Right atrium auricular region (tissue), 2 donors: Measurements from ENCODE around the gene KCNQ1. TPM values are rescaled to one million over a fixed set of nuclear protein-coding genes. Genes with fewer than 3 reads are reported as not detected.
A peak's percentile ranks its signal among the peaks of the same experiment; 100 is the strongest.

Experiments
- DNase-seq: peaks from one replicate; pipeline ENCODE4 v3.0.0-alpha.2; 2019; ENCODE audit warnings: low spot score
- H3K27ac ChIP-seq, 2 donors: fragments of 200-600 bp; sonication (generic); 1 replicate in 1 of 2; 2 replicates in 1 of 2; pipeline ENCODE4 v1.5.1; 2016 to 2019
- H3K27me3 ChIP-seq, 2 donors: fragments of 200-600 bp; sonication (generic); one replicate each; pipeline versions ENCODE4 v1.5.1 to v1.6.0; 2017 to 2019
- H3K36me3 ChIP-seq: fragments of 200-600 bp; sonication (generic); one replicate; pipeline ENCODE4 v1.5.1; 2016
- H3K4me1 ChIP-seq, 2 donors: fragments of 200-600 bp; sonication (generic); one replicate each; pipeline versions ENCODE4 v1.5.1 to v1.6.0; 2017 to 2019
- H3K4me3 ChIP-seq, 2 donors: fragments of 200-600 bp; sonication (generic); 1 replicate in 1 of 2; 2 replicates in 1 of 2; pipeline ENCODE4 v1.5.1; 2017 to 2019; ENCODE audit warnings: mild to moderate bottlenecking in 1 of 2, moderate library complexity in 1 of 2
- H3K9me3 ChIP-seq, 2 donors: fragments of 200-600 bp; sonication (generic); one replicate each; pipeline ENCODE4 v1.5.1; 2019
- total RNA-seq, 2 donors: library from RNA; depleted of rRNA; stranded (reverse); fragments of >200 nt; gene quantifications; one replicate each; pipeline ENCODE4 v1.1.0, GENCODE V29; 2016
- TF ChIP-seq, protein P1 (sequence below), 2 donors: fragments of 200-600 bp; sonication (generic); IDR thresholded peaks; one replicate each; pipeline ENCODE4 v1.5.1; 2019; ENCODE audit warnings: antibody characterized with exemption in 2 of 2

KCNQ1 gene
- total RNA-seq, 2 donors from 2014 or later: 12.7 to 25.1 TPM

- TF ChIP-seq, protein P1, sequence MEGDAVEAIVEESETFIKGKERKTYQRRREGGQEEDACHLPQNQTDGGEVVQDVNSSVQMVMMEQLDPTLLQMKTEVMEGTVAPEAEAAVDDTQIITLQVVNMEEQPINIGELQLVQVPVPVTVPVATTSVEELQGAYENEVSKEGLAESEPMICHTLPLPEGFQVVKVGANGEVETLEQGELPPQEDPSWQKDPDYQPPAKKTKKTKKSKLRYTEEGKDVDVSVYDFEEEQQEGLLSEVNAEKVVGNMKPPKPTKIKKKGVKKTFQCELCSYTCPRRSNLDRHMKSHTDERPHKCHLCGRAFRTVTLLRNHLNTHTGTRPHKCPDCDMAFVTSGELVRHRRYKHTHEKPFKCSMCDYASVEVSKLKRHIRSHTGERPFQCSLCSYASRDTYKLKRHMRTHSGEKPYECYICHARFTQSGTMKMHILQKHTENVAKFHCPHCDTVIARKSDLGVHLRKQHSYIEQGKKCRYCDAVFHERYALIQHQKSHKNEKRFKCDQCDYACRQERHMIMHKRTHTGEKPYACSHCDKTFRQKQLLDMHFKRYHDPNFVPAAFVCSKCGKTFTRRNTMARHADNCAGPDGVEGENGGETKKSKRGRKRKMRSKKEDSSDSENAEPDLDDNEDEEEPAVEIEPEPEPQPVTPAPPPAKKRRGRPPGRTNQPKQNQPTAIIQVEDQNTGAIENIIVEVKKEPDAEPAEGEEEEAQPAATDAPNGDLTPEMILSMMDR (IDR thresholded peaks at IDR 0.05): no peak
- DNase-seq: no peak
- Histone ChIP-seq H3K4me3 (peak overlapping the region in 1 of 2 donors; percentile 32), H3K9me3 (peaks cover 0 to 6% of the 10 kb centered on the region in 2 donors), H3K27ac (peak overlapping the region; percentile 55 to 58), H3K27me3 (no peaks in the 10 kb centered on the region), H3K36me3 (no peaks in the 10 kb centered on the region), H3K4me1 (peaks cover 0 to 48% of the 10 kb centered on the region in 2 donors)
Measured at GRCh38 chr11:2811206-2812091, 366.6 kb downstream of the KCNQ1 start.

GRCh38 chr11:2812371-2812991, 367.7 kb downstream of the KCNQ1 start:
- Histone ChIP-seq H3K36me3 (no peaks in the 10 kb centered on the region), H3K4me3 (peak overlapping the region in 1 of 2 donors; percentile 32), H3K27me3 (no peaks in the 10 kb centered on the region), H3K9me3 (peaks cover 0 to 7% of the 10 kb centered on the region in 2 donors), H3K4me1 (peaks cover 0 to 39% of the 10 kb centered on the region in 2 donors), H3K27ac (peak overlapping the region; percentile 55 to 58)
- TF ChIP-seq, protein P1 (IDR thresholded peaks at IDR 0.05): no peak
- peak; percentile 76 for DNase-seq

DNA sequence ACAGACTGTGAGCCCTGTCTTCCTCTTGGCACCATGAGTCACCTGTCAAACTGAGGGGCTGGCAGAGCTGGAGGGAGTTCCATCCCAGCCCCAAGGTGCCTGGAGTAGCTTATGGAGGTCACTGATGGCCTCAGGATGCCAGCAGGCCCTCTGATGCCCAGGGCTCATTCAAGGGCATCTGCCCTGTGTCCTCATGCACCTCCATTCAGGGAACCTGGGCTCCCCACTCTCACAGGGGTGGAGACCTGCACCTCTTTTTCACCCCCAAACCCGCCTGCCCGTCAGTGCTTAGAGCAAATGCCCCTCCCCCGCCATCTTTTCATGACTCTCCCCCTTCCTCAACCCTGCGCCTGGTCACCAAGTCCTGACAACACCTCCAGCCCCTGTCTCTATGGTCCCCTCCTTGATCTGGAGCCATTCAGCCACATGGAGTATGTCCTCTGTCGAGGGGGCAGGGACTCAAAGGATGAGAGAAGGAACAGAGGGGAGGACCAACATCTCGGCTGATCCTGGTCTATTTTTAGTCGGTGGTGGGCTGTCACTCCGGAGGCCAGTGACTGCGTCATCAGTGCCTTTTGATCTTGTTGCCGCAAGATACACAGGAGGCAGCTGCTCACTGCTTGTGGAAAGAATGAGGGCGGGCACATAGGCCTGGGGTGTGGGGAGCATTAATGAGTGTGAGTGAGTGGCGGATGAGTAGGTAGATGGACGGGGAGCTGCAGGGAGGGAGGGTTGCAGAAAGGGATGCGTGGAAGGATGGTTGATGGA, 368.5 kb downstream of the KCNQ1 start:
- no peak for DNase-seq
- peaks cover 0 to 31% of the 10 kb centered on the region in 2 donors for H3K4me1 ChIP-seq
- peak overlapping the region in 1 of 2 donors; percentile 55 for H3K27ac ChIP-seq
- TF ChIP-seq, protein P1 (IDR thresholded peaks at IDR 0.05): no peak
- H3K27me3 ChIP-seq: no peaks in the 10 kb centered on the region
- H3K36me3 ChIP-seq: no peaks in the 10 kb centered on the region
- H3K9me3 ChIP-seq: peaks cover 0 to 7% of the 10 kb centered on the region in 2 donors
- no peak overlapping the region for H3K4me3 ChIP-seq

DNA sequence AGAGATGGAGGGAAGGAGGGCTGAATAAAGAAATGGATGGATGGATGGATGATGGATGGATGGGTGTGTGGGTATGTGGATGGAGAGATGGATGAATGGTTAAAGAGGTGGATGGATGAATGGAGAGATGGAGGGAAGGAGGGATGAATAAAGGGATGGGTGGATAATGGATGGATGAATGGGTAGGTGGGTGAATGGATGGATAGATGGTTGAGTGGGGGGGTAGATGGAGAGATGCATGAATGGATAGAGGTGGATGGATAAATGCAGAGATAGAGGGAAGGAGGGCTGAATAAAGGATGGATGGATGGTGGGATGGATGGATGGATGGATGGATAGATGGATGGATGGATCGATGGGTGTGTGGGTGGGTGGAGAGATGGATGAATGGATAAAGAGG, 369.2 kb downstream of the KCNQ1 start:
- peaks cover 0 to 27% of the 10 kb centered on the region in 2 donors for H3K4me1 ChIP-seq
- H3K27ac ChIP-seq: no peak overlapping the region
- no peak for DNase-seq
- no peaks in the 10 kb centered on the region for H3K36me3 ChIP-seq
- H3K4me3 ChIP-seq: no peak overlapping the region
- H3K27me3 ChIP-seq: no peaks in the 10 kb centered on the region
- TF ChIP-seq, protein P1 (IDR thresholded peaks at IDR 0.05): no peak
- H3K9me3 ChIP-seq: peaks cover 0 to 11% of the 10 kb centered on the region in 2 donors

DNA sequence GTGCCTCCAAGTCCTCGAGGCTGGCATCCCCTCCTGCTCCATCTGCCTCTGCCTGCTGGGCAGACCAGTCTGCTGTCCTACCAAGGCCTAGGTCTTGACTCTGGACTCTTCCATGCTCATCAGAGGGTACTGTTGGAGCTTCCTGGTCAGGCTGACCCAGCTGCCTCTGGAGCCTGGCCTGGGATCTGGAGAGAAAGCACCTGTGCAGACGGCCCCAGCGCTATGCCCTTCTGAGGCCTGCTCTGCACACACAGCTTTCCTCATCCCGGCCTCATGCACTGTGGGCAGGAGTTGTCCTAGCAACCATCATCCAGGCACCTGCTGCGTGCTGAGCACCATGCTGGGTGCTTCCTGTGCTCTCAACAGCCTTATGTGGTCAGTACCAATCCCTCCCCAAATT, 369.9 kb downstream of the KCNQ1 start:
- Histone ChIP-seq H3K4me3 (no peak overlapping the region), H3K9me3 (peaks cover 0 to 17% of the 10 kb centered on the region in 2 donors), H3K36me3 (no peaks in the 10 kb centered on the region), H3K27me3 (no peaks in the 10 kb centered on the region), H3K27ac (no peak overlapping the region), H3K4me1 (peaks cover 0 to 27% of the 10 kb centered on the region in 2 donors)
- TF ChIP-seq, protein P1 (IDR thresholded peaks at IDR 0.05): no peak
- DNase-seq: no peak
